CD4-positive, alpha-beta T cell (primary cell): ENCODE data around the gene TGM1. TPM values are rescaled to one million over a fixed set of nuclear protein-coding genes. Genes with fewer than 3 reads are reported as not detected.

ENCODE experiments used
- ATAC-seq: fragments of 200-7000 bp; cut with Tn5 transposase; one replicate; pipeline ENCODE4 v1.10.0; 2022; ENCODE audit warnings: mild to moderate bottlenecking; ENCODE audit not compliant: poor library complexity
- CTCF ChIA-PET: fragments of 350-600 bp; sonication (Branson Sonifier 250); formaldehyde crosslinking; loops from one replicate; lab custom pipeline; 2021; ENCODE audit warnings: antibody characterized with exemption, inconsistent platforms; lab: Charles Lee
- POLR2A ChIA-PET: fragments of 350-600 bp; sonication (Branson Sonifier 250); formaldehyde crosslinking; loops from one replicate; lab custom pipeline; 2021; ENCODE audit warnings: antibody characterized with exemption, inconsistent platforms; lab: Charles Lee
- DNase-seq, 14 experiments: peaks; one replicate each; pipeline ENCODE4 v3.0.0-alpha.2; 2013 to 2020; ENCODE audit warnings: mixed read lengths in 2 of 14
- H3K27ac ChIP-seq, 2 donors: one replicate each; pipeline versions ENCODE4 v1.5.1 to v1.7.0; 2013; ENCODE audit warnings: low read length in 2 of 2, low read depth in 1 of 2, mild to moderate bottlenecking in 1 of 2
- H3K27me3 ChIP-seq, 2 experiments: 1 replicate in 1 of 2; 2 replicates in 1 of 2; pipeline versions ENCODE4 v1.6.1 to v1.7.0; 2013; ENCODE audit warnings: low read length in 2 of 2, control low read depth in 1 of 2, mild to moderate bottlenecking in 1 of 2, moderate library complexity in 1 of 2; ENCODE audit not compliant: insufficient read depth in 2 of 2, control insufficient read depth in 1 of 2
- H3K36me3 ChIP-seq: one replicate; pipeline ENCODE4 v1.6.1; 2013; ENCODE audit warnings: low read length, control low read depth; ENCODE audit not compliant: insufficient read depth
- H3K4me1 ChIP-seq: one replicate; pipeline ENCODE4 v1.6.1; 2013; ENCODE audit warnings: low read length, control low read depth; ENCODE audit not compliant: insufficient read depth
- H3K4me3 ChIP-seq: one replicate; pipeline ENCODE4 v1.5.1; 2013; ENCODE audit warnings: mild to moderate bottlenecking, low read length, moderate library complexity
- H3K9me3 ChIP-seq, 2 experiments: 1 replicate in 1 of 2; 2 replicates in 1 of 2; pipeline versions ENCODE4 v1.6.1 to v1.7.0; 2013; ENCODE audit warnings: low read length in 2 of 2, mild to moderate bottlenecking in 2 of 2, control low read depth in 1 of 2, moderate library complexity in 1 of 2; ENCODE audit not compliant: control insufficient read depth in 1 of 2, insufficient read depth in 1 of 2
- H3K27ac Mint-ChIP-seq: one replicate; pipeline ENCODE4 v1.8.0; 2020; ENCODE audit warnings: mixed read lengths
- H3K27me3 Mint-ChIP-seq: one replicate; pipeline ENCODE4 v1.8.0; 2021; ENCODE audit warnings: mixed read lengths
- H3K36me3 Mint-ChIP-seq: one replicate; pipeline ENCODE4 v1.8.0; 2021; ENCODE audit warnings: low read depth, mixed read lengths
- H3K4me1 Mint-ChIP-seq: one replicate; pipeline ENCODE4 v1.8.0; 2021; ENCODE audit warnings: low read depth, mixed read lengths
- H3K4me3 Mint-ChIP-seq: one replicate; pipeline ENCODE4 v1.8.0; 2020; ENCODE audit warnings: mild to moderate bottlenecking, mixed read lengths
- H3K9me3 Mint-ChIP-seq: one replicate; pipeline ENCODE4 v1.8.0; 2020; ENCODE audit warnings: mixed read lengths
- intact Hi-C, 2 experiments: fragments of 100-400 bp; cut with DNase I in 1 of 2; cut with micrococcal nuclease in 1 of 2; formaldehyde crosslinking; loops; one replicate each; pipeline versions ENCODE4 v1.15.1 to v1.9.0; 2023 to 2025; cut with DNase I, micrococcal nuclease
- total RNA-seq, 174 experiments: library from RNA in 2 of 174; stranded (reverse) in 2 of 174; gene quantifications; one replicate each; pipeline ENCODE4 v1.2.3 and lab custom pipeline; 2021 to 2026
- TF ChIP-seq, protein P1 (sequence below): fragments of 200-600 bp; IDR thresholded peaks from one replicate; pipeline ENCODE4 v1.8.0; 2022; ENCODE audit warnings: antibody characterized with exemption, mild to moderate bottlenecking

The TGM1 gene
- total RNA-seq, 2 experiments from 2014 or later: 3.5 to 3.9 TPM

DNA sequence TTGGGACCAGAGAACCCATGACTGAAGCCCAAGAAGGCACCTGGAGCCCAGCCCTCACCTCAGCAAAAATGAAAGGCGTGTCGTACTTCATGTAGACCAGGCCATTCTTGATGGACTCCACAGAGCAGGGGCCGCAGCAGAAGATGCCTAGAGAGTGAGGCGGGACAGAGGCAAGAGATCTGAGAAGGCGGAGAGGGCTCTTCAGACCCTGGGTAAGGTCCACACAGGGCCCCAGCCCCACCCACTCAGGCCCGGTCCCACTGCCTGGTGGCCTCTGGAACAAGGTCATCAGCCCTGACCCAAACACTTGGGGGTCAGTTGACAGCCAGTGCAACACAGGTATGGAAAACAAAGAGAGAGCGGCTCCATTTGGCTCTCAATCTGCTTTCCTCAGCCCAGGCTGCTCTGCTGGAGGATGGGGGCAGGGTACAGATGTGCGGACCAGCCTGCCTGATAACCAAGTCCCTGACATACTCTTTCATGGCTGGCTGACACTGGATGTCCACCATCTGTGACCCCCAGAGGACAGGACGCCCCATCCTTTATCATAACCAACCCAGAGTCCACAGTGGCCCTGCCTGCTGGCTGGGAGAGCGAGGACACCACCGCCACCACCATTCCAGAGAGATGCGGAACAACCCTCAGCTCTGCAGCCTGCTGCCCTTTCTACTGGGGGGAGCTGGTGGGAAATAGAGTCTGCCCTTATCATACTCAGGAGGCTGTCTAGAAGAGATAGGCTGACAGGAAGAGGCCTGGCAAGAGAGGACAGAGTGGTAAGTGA lies 6.9 kb downstream of the TGM1 start:
- Mint-ChIP-seq H3K27ac (no peak overlapping the region), H3K4me3 (no peak overlapping the region), H3K36me3 (peaks cover 44% of the 10 kb centered on the region), H3K9me3 (no peaks in the 10 kb centered on the region), H3K4me1 (no peaks in the 10 kb centered on the region), H3K27me3 (no peaks in the 10 kb centered on the region)
- no peak overlapping the region for H3K4me3 ChIP-seq
- no peak for ATAC-seq
- no peak for DNase-seq
- ChIA-PET CTCF (no interaction called here), POLR2A (interaction anchor here (0.9 kb wide), 1 partner anchor 14 kb away, joined by 5 read pairs; the partner anchor contains the start of gene TINF2)
- no peaks in the 10 kb centered on the region for H3K4me1 ChIP-seq
- intact Hi-C loops: no loop called here
- H3K9me3 ChIP-seq: no peaks in the 10 kb centered on the region
- peaks cover 32% of the 10 kb centered on the region for H3K36me3 ChIP-seq
- no peaks in the 10 kb centered on the region for H3K27me3 ChIP-seq
- H3K27ac ChIP-seq: no peak overlapping the region
- TF ChIP-seq, protein P1, sequence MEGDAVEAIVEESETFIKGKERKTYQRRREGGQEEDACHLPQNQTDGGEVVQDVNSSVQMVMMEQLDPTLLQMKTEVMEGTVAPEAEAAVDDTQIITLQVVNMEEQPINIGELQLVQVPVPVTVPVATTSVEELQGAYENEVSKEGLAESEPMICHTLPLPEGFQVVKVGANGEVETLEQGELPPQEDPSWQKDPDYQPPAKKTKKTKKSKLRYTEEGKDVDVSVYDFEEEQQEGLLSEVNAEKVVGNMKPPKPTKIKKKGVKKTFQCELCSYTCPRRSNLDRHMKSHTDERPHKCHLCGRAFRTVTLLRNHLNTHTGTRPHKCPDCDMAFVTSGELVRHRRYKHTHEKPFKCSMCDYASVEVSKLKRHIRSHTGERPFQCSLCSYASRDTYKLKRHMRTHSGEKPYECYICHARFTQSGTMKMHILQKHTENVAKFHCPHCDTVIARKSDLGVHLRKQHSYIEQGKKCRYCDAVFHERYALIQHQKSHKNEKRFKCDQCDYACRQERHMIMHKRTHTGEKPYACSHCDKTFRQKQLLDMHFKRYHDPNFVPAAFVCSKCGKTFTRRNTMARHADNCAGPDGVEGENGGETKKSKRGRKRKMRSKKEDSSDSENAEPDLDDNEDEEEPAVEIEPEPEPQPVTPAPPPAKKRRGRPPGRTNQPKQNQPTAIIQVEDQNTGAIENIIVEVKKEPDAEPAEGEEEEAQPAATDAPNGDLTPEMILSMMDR: no peak

DNA sequence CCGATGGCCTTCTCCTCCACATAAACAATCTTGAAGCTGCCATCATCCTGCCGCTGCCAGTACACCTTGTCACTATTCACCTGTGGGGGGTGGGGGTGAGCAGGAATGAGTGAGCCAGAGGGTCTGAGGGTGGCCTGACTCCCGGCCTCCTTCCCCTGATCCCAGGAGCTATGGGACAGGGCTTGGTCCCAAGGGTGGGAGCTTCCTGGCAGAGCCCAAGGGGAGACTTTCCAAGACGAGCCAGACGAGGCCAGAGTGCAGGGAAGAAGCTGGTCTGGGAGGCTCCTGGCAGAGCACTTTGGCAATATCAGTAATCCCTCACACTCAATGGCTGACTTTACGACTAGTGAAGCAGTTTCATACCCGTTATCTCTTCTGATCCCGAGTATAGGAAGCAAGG lies 7.5 kb downstream of the TGM1 start:
- Histone ChIP-seq H3K9me3 (no peaks in the 10 kb centered on the region), H3K27ac (no peak overlapping the region), H3K36me3 (peaks cover 29% of the 10 kb centered on the region), H3K4me3 (no peak overlapping the region), H3K27me3 (no peaks in the 10 kb centered on the region), H3K4me1 (no peaks in the 10 kb centered on the region)
- Mint-ChIP-seq H3K9me3 (no peaks in the 10 kb centered on the region), H3K4me3 (no peak overlapping the region), H3K27me3 (no peaks in the 10 kb centered on the region), H3K4me1 (peaks cover 1% of the 10 kb centered on the region), H3K27ac (no peak overlapping the region), H3K36me3 (peaks cover 41% of the 10 kb centered on the region)
- ChIA-PET POLR2A (interaction anchor here (0.9 kb wide), 1 partner anchor 13 kb away, joined by 5 read pairs; the partner anchor contains the start of gene TINF2), CTCF (no interaction called here)
- DNase-seq (no peak), ATAC-seq (no peak)
- TF ChIP-seq, protein P1: no peak
- intact Hi-C loops: no loop called here

DNA sequence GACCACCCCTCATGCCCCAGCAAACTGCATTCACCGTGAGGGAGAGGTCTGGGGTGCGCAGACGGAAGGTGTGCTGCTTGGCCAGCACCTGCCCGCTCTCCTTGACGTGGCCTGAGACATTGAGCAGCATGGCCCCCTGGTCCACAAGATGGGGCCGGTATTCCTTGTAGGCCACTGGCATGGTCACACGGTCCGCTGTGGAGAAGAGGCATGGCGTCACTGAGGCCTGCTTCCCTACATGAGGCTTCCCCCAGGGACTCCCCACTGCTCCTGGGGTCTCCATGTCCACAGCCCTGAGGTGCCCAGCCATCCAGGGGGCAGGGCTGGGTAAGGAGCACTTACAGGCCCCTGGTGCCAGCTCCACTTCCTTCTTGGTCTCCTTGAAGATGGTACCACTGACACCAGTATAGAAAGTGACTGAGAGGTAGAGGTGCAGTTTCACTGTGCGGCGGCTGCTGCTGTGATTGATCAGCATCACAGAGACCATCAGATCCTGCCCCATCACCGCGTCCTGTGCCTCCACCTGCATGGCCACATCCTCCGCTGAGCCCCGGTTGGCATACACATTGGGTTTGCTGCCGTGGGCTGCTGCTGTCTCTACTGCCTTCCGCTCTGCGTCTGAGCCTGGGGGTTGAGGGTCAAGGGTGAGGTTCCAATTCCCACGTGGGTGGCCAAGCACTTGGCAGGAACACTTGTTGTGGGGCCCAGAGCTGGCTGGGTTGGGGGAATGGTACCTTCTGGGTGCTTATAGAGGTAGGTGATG lies 8.2 kb downstream of the TGM1 start:
- ATAC-seq (no peak), DNase-seq (no peak)
- peaks cover 29% of the 10 kb centered on the region for H3K36me3 ChIP-seq
- no peaks in the 10 kb centered on the region for H3K4me1 ChIP-seq
- ChIA-PET CTCF (no interaction called here), POLR2A (interaction anchor here (0.9 kb wide), 1 partner anchor 12 kb away, joined by 5 read pairs; the partner anchor contains the start of gene TINF2)
- Mint-ChIP-seq H3K36me3 (peaks cover 45% of the 10 kb centered on the region), H3K4me3 (no peak overlapping the region), H3K27me3 (no peaks in the 10 kb centered on the region), H3K9me3 (no peaks in the 10 kb centered on the region), H3K27ac (no peak overlapping the region), H3K4me1 (peaks cover 8% of the 10 kb centered on the region)
- no peaks in the 10 kb centered on the region for H3K27me3 ChIP-seq
- TF ChIP-seq, protein P1: no peak
- H3K9me3 ChIP-seq: no peaks in the 10 kb centered on the region
- H3K4me3 ChIP-seq: no peak overlapping the region
- intact Hi-C loops: no loop called here
- H3K27ac ChIP-seq: no peak overlapping the region
